ENCODE results near the gene PRR20G.

PRR20G gene

GRCh38 chr3:127253491-127253890, 34.4 kb downstream of the PRR20G start:
- H3K4me3 ChIP-seq (ENCODE audit: low read depth, low read length) = no peak overlapping the region
- TF ChIP-seq, protein P1, sequence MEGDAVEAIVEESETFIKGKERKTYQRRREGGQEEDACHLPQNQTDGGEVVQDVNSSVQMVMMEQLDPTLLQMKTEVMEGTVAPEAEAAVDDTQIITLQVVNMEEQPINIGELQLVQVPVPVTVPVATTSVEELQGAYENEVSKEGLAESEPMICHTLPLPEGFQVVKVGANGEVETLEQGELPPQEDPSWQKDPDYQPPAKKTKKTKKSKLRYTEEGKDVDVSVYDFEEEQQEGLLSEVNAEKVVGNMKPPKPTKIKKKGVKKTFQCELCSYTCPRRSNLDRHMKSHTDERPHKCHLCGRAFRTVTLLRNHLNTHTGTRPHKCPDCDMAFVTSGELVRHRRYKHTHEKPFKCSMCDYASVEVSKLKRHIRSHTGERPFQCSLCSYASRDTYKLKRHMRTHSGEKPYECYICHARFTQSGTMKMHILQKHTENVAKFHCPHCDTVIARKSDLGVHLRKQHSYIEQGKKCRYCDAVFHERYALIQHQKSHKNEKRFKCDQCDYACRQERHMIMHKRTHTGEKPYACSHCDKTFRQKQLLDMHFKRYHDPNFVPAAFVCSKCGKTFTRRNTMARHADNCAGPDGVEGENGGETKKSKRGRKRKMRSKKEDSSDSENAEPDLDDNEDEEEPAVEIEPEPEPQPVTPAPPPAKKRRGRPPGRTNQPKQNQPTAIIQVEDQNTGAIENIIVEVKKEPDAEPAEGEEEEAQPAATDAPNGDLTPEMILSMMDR (IDR thresholded peaks at IDR 0.05; ENCODE audit: low read depth, low read length) = no peak

GRCh38 chr3:127252446-127252845, 35.4 kb downstream of the PRR20G start:
- TF ChIP-seq, protein P1 (IDR thresholded peaks at IDR 0.05; ENCODE audit: low read depth, low read length) = no peak
- H3K4me3 ChIP-seq (ENCODE audit: low read depth, low read length) = no peak overlapping the region

DNA sequence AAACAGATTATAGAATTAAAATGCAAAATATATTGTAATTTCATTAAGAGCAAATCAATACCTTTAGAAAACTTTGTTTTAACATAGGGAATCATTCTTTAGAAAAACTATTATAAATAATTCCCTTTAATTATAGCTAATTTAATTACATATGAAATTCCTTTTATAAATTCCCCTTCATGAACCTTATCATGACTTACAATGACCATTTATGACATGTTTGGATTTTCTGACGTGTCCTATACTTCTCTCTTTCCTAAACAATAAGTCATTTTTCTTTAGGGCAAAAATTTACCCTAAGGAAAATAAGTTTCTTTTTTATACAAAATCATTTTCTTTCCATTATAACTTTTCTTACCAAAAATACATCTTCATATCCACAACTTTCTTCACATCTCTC, 37.8 kb downstream of the PRR20G start:
- TF ChIP-seq, protein P1 (IDR thresholded peaks at IDR 0.05; ENCODE audit: low read depth, low read length) = no peak
- H3K4me3 ChIP-seq (ENCODE audit: low read depth, low read length) = no peak overlapping the region

DNA sequence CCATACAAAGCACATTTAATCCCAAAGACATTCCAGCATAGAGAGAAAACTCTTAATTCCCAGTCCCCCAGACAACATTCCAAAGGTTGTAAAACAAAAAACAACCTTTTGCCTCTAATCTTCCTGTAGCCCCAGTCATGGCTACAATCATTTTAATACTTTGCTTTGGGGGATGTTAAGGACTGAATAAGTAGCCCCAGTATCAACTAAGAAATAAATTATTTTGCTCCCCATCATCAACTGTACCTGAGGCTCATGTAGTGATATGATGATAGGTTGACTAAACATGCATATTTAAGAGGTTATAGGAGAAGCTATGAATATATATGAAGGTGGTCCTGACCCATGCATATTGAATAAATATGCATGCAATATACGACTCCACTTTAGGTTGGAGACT, 40.6 kb downstream of the PRR20G start:
- TF ChIP-seq, protein P1 (IDR thresholded peaks at IDR 0.05; ENCODE audit: low read depth, low read length) = no peak
- no peak overlapping the region for H3K4me3 ChIP-seq (ENCODE audit: low read depth, low read length)

GRCh38 chr3:127238602-127239001, 49.2 kb downstream of the PRR20G start:
- H3K4me3 ChIP-seq (ENCODE audit: low read depth, low read length) = no peak overlapping the region
- TF ChIP-seq, protein P1 (IDR thresholded peaks at IDR 0.05; ENCODE audit: low read depth, low read length) = no peak

DNA sequence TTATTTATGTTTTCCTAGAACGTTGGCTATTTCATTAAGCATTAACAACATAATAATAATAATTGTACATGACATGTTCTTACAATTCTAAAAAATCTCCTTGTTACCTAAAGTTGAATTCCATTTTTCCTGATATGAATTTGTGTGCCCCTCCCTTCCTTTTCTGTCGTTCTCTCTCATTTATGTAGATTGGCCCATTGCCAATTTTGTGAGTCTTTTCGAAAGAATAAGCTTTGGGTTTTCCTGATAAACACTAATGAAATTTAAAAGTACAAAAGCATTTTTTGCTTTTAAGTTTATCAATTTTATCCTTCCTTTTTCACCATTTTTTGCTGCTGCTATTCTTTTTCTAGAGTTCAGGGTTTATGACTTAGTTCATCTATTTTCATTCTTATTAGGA, 50.0 kb downstream of the PRR20G start:
- H3K4me3 ChIP-seq (ENCODE audit: low read depth, low read length) = no peak overlapping the region
- TF ChIP-seq, protein P1 (IDR thresholded peaks at IDR 0.05; ENCODE audit: low read depth, low read length) = no peak

DNA sequence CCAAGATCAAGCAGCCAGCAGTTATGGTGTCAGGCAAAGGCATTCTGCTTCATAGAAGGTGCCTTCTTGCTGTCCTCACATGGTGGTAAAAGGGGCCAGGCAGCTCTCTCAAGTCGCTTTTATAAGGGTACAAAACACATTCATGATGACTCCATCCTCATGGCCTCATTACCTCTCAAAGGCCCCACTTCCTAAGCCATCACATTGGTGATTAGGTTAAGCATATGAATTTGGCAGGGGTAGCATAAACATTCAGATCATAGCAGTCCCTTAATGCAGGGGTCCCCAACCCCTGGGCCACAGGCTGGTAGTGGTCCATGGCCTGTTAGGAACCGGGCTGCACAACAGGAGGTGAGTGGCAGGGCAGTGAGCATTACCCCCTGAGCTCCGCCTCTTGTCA, 52.1 kb downstream of the PRR20G start:
- TF ChIP-seq, protein P1 (IDR thresholded peaks at IDR 0.05; ENCODE audit: low read depth, low read length) = no peak

More for the DNA sequence above, 52.1 kb downstream of the PRR20G start:
- no peak overlapping the region for H3K4me3 ChIP-seq (ENCODE audit: low read depth, low read length)
